SK-N-SH (cell line): Measurements from ENCODE around the gene GALE. TPM values are rescaled to one million over a fixed set of nuclear protein-coding genes. Genes with fewer than 3 reads are reported as not detected.

Experiments
- CTCF ChIA-PET: fragments of 300-600, 350-600 bp; formaldehyde crosslinking; extraction: SDS; loops from one replicate; lab custom pipeline; 2021; lab: Yijun Ruan, JAX
- POLR2A ChIA-PET: fragments of 350-600 bp; sonication (Branson Sonifier 250); formaldehyde crosslinking; extraction: SDS; loops from one replicate; lab custom pipeline; 2020; ENCODE audit warnings: antibody characterized with exemption, inconsistent platforms; lab: Yijun Ruan, JAX
- DNase-seq: peaks from one replicate; pipeline ENCODE4 v3.0.0; 2012
- H2AFZ ChIP-seq: fragments of 200-600 bp; sonication (generic); 2 replicates; pipeline ENCODE4 v1.8.1; 2016; ENCODE audit warnings: antibody characterized with exemption, mild to moderate bottlenecking, low read depth
- H3F3A ChIP-seq: fragments of 200-600 bp; sonication (generic); replicated peaks from 2 replicates; pipeline ENCODE3; 2016; ENCODE audit warnings: antibody characterized with exemption, mild to moderate bottlenecking; ENCODE audit not compliant: insufficient read depth
- H3K27ac ChIP-seq, 2 experiments: fragments of 200-500 bp in 1 of 2; fragments of 200-600 bp in 1 of 2; sonication (Bioruptor generic) in 1 of 2; sonication (generic), shearing (Covaris generic) in 1 of 2; 2 replicates each; pipeline versions ENCODE4 v1.5.1 to v1.6.1; 2014 to 2016; ENCODE audit warnings: low read depth in 2 of 2, inconsistent platforms in 1 of 2, low read length in 1 of 2, mild to moderate bottlenecking in 1 of 2, mixed read lengths in 1 of 2
- H3K27me3 ChIP-seq: fragments of 200-600 bp; sonication (generic), shearing (Covaris generic); 2 replicates; pipeline ENCODE4 v1.6.1; 2016; ENCODE audit warnings: mixed run types; ENCODE audit not compliant: insufficient read depth
- H3K36me3 ChIP-seq, 2 experiments: fragments of 200-500 bp in 1 of 2; fragments of 200-600 bp in 1 of 2; sonication (Bioruptor generic) in 1 of 2; sonication (generic) in 1 of 2; replicated peaks in 1 of 2; 2 replicates each; pipeline versions ENCODE3 to v1.5.1; 2014 to 2016; ENCODE audit warnings: low read length in 1 of 2, mild to moderate bottlenecking in 1 of 2; ENCODE audit not compliant: insufficient read depth in 2 of 2, control insufficient read depth in 1 of 2
- H3K4me1 ChIP-seq, 2 experiments: fragments of 200-500 bp in 1 of 2; fragments of 200-600 bp in 1 of 2; sonication (Bioruptor generic) in 1 of 2; sonication (generic), shearing (Covaris generic) in 1 of 2; 2 replicates each; pipeline versions ENCODE4 v1.5.1 to v1.6.1; 2014 to 2016; ENCODE audit warnings: low read depth in 1 of 2, low read length in 1 of 2, mixed run types in 1 of 2; ENCODE audit not compliant: insufficient read depth in 2 of 2, control insufficient read depth in 1 of 2
- H3K4me2 ChIP-seq: fragments of 200-600 bp; sonication (generic), shearing (Covaris generic); 2 replicates; pipeline ENCODE4 v1.6.1; 2017; ENCODE audit warnings: mixed run types
- H3K4me3 ChIP-seq, 2 experiments: fragments of 200-500 bp in 1 of 2; fragments of 200-600 bp in 1 of 2; sonication (Bioruptor generic) in 1 of 2; sonication (generic), shearing (Covaris generic) in 1 of 2; 2 replicates each; pipeline versions ENCODE4 v1.5.1 to v1.8.1; 2014 to 2016; ENCODE audit warnings: low read depth in 2 of 2, inconsistent platforms in 1 of 2, low read length in 1 of 2, mild to moderate bottlenecking in 1 of 2, mixed read lengths in 1 of 2, moderate library complexity in 1 of 2
- H3K79me2 ChIP-seq: fragments of 200-600 bp; sonication (generic); 2 replicates; pipeline ENCODE4 v1.8.1; 2017; ENCODE audit warnings: mild to moderate bottlenecking; ENCODE audit not compliant: insufficient read depth
- H3K9ac ChIP-seq: fragments of 200-600 bp; sonication (generic); 2 replicates; pipeline ENCODE4 v1.6.1; 2017; ENCODE audit warnings: mixed run types
- H3K9me2 ChIP-seq: fragments of 200-600 bp; sonication (generic); 2 replicates; pipeline ENCODE4 v1.6.1; 2017; ENCODE audit warnings: mixed run types
- H3K9me3 ChIP-seq: fragments of 200-600 bp; sonication (generic); 2 replicates; pipeline ENCODE4 v1.6.1; 2017; ENCODE audit warnings: mixed run types, mild to moderate bottlenecking, moderate library complexity
- H4K20me1 ChIP-seq: fragments of 200-600 bp; sonication (generic); 2 replicates; pipeline ENCODE4 v1.6.1; 2017; ENCODE audit warnings: mild to moderate bottlenecking, mixed run types; ENCODE audit not compliant: insufficient read depth
- ELF1 ChIP-seq: IDR thresholded peaks from 2 replicates; pipeline ENCODE4 v1.4.0; 2012
- EP300 ChIP-seq, 2 experiments: IDR thresholded peaks; 2 replicates each; pipeline versions ENCODE4 v1.4.0 to v1.6.1; 2012; ENCODE audit warnings: borderline replicate concordance in 1 of 2, low read depth in 1 of 2, low read length in 1 of 2
- FOSL2 ChIP-seq: IDR thresholded peaks from 2 replicates; pipeline ENCODE4 v1.4.0; 2012; ENCODE audit warnings: low read depth, mild to moderate bottlenecking, moderate library complexity, borderline replicate concordance
- IRF3 ChIP-seq: fragments of 150-350 bp; IDR thresholded peaks from 2 replicates; pipeline ENCODE4 v1.6.1; 2016; ENCODE audit warnings: mild to moderate bottlenecking, low read depth, low read length
- MAX ChIP-seq: IDR thresholded peaks from 2 replicates; pipeline ENCODE4 v1.4.0; 2012; ENCODE audit warnings: low read depth
- MEF2A ChIP-seq: IDR thresholded peaks from 2 replicates; pipeline ENCODE4 v1.4.0; 2012; ENCODE audit warnings: low read depth, borderline replicate concordance
- NRF1 ChIP-seq: IDR thresholded peaks from 2 replicates; pipeline ENCODE4 v1.6.1; 2012; ENCODE audit warnings: low read depth, mild to moderate bottlenecking, low read length
- RFX5 ChIP-seq: IDR thresholded peaks from 2 replicates; pipeline ENCODE4 v1.6.1; 2012; ENCODE audit warnings: mild to moderate bottlenecking, improper control_type of control experiment, low read length
- SIN3A ChIP-seq: IDR thresholded peaks from 2 replicates; pipeline ENCODE4 v1.6.1; 2012; ENCODE audit warnings: low read depth, mild to moderate bottlenecking, low read length, moderate library complexity, borderline replicate concordance
- SMC3 ChIP-seq: IDR thresholded peaks from 2 replicates; pipeline ENCODE4 v1.6.1; 2012; ENCODE audit warnings: low read depth, low read length, improper control_type of control experiment
- TAF1 ChIP-seq: IDR thresholded peaks from 2 replicates; pipeline ENCODE4 v1.6.1; 2012; ENCODE audit warnings: low read depth, mild to moderate bottlenecking, low read length, moderate library complexity, borderline replicate concordance
- TCF12 ChIP-seq: IDR thresholded peaks from 2 replicates; pipeline ENCODE4 v1.4.0; 2012
- USF1 ChIP-seq: IDR thresholded peaks from 2 replicates; pipeline ENCODE4 v1.4.0; 2012; ENCODE audit warnings: low read depth, borderline replicate concordance
- YY1 ChIP-seq: IDR thresholded peaks from 2 replicates; pipeline ENCODE4 v1.4.0; 2012; ENCODE audit warnings: low read depth, mild to moderate bottlenecking
- WGBS: methylation state at CpG from one replicate; pipeline ENCODE4 v1.1.6; 2017; ENCODE audit warnings: low lambda C conversion rate; 5-methylcytosine and 5-hydroxymethylcytosine counted together
- polyA plus RNA-seq, 3 experiments: library from polyadenylated mRNA; depleted of rRNA; stranded (reverse); fragments of >200 nt; gene quantifications; 2 replicates each; pipeline ENCODE4 v1.2.3, GENCODE V29; 2012

GALE gene
- polyA plus RNA-seq, 1 of the 3 experiments (the other 2 are of a cell fraction): 71.7 TPM

- TF ChIP-seq NRF1: no peak
- no peak for TF ChIP-seq SMC3
- no peak for TF ChIP-seq USF1
- no peak for TF ChIP-seq IRF3
- no peak for TF ChIP-seq RFX5
- no peak for TF ChIP-seq MAX
These were observed 26.2 kb downstream of the GALE start (continued) for GRCh38 chr1:23774174-23774880.

GRCh38 chr1:23772854-23773242 is 27.7 kb downstream of the GALE start:
- WGBS: 81% methylated on average over 10 of the region's 10 CpGs
- H3K9me2 ChIP-seq: no peaks in the 10 kb centered on the region
- TF ChIP-seq SIN3A (no peak), FOSL2 (no peak), RFX5 (no peak), MAX (no peak), YY1 (no peak), USF1 (no peak), EP300 (IDR thresholded peaks at IDR 0.05; ENCODE audit: borderline replicate concordance in 1 of 2, low read depth in 1 of 2, low read length in 1 of 2) (no peak), ELF1 (no peak), TCF12 (no peak), TAF1 (no peak), MEF2A (no peak)
- DNase-seq: no peak
- peaks cover 0 to under 1% of the 10 kb centered on the region in 2 experiments for H3K36me3 ChIP-seq
- no peak overlapping the region for H3K9ac ChIP-seq
- peaks cover 27% of the 10 kb centered on the region; the same call in 1 of the 2 replicates for H3K79me2 ChIP-seq
- H3K4me1 ChIP-seq: peaks cover 6 to 11% of the 10 kb centered on the region in 2 experiments; a peak in 2 of 4 replicates
- peaks cover 7% of the 10 kb centered on the region for H3F3A ChIP-seq
- H3K4me2 ChIP-seq: no peak overlapping the region
- no peak overlapping the region for H2AFZ ChIP-seq
- H3K4me3 ChIP-seq: no peak overlapping the region
- H3K27me3 ChIP-seq: no peaks in the 10 kb centered on the region
- POLR2A ChIA-PET: no interaction called here
- no peaks in the 10 kb centered on the region for H3K9me3 ChIP-seq
- H4K20me1 ChIP-seq: no peaks in the 10 kb centered on the region
- CTCF ChIA-PET: interaction anchor here (1.0 to 2.0 kb wide), 2 partner anchors 144 to 191 kb away, joined by 4 read pairs; no protein-coding TSS in a partner anchor
- H3K27ac ChIP-seq: no peak overlapping the region
